Islet precursor cell (in vitro differentiated cells): ENCODE measurements around the gene RALGAPA2.

ENCODE experiments used
- DNase-seq: peaks from one replicate; pipeline ENCODE4 v3.0.0-alpha.2; 2018

Gene RALGAPA2

DNA sequence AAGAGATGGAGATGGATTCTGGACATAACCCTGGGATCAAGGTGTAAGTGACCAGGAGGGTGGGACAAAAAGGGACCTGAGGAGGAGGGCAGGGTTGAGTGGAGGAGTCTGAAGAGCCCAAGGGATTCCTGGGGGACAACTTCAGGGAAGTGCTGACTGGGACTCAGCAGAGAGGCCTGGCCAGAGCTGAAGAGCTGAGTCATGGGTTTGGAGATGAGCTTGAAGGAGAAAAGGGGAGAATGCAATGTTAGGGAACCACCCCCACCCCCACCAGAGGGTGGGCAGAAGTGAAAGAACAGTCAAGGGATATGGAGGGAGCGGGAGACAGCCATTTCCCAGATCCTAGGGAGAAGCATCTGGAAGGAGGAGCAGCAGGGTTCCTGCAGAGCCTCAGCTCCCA, 289.3 kb downstream of the RALGAPA2 start:
- DNase-seq = no peak

DNA sequence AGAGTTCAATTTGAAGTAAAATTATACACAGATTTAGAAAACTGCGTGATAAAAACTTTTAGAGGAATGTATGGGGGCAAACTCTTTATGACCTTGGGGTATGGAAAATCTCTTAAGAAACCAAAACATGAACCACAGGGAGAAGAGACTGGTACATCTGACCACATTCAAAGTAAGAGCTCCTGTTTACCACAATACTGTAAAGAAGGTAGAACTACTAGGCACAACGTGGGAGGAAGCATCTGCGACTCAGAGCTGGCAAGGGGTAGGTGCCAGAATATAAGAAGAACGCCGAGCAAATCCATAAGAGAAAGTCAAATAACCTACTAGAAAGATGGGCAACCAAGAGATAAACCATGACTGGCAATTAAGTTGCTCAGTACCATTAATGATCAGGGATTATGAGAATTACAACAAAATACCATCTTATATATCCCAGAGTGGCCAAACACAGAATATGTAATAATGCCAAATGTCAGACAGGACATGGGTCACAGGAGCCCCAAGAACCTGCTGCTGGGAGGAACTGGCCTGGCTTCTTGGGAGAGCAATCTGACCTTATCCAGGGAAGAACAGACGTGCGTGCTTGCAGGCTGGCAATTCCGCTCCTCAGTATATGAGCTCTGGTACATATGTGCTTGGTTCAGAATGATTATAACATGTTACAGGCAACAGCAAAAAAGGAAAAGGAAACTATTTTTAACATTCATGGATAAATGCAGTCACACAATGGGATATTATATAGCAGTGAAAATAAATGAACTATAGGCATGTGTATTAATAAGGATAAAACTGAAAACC, 294.4 kb downstream of the RALGAPA2 start:
- no peak for DNase-seq

DNA sequence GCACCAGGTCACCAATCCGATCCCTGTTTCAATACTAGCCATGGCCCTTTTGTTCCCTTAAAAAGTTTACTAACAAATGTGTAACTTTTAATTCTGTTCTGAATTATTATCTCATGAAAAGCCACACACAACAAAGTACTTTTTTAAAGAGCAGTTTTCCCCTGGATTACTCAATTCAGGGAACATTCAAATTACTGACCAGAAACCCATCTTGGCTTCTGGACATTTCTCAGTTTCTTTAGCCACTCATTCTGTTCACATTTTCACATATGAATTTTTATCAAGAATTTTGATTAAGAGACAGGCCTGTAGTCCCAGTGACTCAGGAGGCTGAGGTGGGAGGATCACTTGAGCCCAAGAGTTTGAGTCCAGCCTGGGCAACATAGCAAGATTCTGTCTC, 297.1 kb downstream of the RALGAPA2 start:
- DNase-seq = no peak

DNA sequence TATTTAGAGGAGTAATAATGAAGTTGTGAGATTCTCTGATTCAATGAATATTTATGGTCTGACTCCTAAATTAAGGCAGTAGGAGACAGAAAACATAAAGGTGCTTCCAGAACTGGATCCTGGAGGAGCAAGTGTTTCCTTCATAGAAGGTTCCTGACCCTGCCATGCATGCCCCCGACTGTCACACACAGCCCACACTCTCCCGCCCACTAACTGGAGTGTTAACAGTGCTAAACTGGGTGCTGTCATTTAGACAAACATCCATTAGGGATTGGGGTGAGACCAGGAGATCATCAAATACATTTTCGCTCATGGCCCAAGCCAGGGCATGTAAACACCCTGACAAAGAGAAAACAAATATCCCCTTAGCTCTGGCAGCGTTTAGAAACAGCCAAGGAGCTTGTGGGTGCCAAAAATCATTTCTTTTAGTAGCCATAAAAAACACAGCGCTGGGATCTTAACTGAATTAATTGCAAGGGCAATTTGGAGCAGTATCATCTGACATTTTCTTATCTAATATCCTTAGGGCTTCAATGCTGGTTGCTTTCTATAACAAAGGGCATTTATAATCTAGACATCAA, 297.7 kb downstream of the RALGAPA2 start:
- DNase-seq = no peak

DNA sequence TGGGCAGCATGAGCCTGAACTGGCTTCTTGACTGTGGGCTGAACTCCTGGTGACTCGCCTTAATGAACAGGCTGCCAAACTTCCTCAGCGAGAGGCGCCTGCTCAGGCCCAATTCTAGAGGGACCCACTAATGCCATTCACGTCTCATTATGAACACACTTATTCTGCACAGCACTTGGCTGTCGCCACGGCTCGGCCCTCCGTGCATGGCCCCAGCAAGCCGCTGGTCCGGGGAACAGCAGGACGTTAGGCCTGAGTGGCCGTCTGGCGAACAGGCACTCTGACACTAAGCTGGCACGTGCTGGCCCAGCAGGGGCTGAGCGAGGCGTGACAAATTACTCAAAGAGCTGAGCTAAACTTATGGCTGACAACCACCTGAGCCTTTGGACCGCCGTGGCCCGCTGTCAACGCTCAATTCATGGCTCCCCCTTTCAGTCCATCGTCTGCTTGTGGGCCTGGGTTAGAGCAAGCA, 298.6 kb downstream of the RALGAPA2 start:
- DNase-seq = no peak

DNA sequence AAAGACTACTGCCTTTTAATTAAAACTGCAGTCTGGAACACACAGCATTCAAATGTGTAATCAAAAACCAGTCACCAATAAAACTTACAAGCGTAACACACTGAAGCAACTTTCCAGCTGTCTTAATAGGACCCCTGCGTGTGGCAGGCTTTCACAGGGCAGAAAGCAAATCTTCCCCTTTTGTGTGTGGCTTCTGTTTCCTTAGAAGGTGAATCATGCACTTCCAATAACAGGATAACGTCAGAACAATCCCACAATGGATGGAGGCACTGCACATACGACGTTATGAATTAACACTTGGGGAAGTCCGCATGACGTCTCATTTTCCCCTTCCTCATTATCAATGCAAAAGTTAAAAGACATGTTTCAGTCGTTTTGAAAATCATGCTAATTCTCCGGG, 299.7 kb downstream of the RALGAPA2 start:
- no peak for DNase-seq

DNA sequence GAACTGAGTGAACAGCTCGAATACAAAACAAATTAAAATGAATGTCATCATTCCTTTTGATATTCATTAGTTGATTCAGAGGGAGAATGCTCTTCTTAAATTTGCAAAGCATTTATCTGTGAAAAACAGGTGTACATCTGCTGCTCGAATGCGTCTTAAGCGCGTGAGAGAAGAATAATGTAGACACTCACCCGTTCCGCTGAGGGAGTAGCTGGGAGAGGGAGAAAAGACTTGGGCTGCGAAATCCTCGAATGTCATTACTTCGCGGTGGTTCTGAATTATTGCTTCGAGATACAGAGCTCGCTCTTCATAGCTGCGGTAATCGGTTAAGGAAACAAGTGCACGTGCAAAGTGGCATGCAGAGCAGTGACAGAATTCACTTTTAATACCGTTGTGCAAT, 300.6 kb downstream of the RALGAPA2 start:
- no peak for DNase-seq

DNA sequence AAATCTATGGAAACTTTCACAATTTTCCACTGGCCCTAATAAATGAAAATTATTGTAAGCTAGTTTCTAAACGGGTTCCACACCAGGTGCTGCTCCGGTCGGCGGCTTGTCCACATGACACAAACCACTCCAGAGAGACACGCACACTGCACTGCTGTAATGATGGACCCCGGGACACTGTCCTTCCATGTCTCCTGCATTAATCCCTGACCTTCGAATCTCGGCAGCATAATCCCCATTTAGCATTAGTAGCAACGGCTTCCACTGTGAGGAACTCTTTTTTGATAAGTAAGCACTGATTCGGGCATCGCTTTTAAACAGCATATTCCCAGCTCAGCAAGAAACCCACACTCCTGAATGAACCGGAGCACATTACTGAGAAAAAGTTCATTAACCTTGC, 301.0 kb downstream of the RALGAPA2 start:
- DNase-seq = no peak

DNA sequence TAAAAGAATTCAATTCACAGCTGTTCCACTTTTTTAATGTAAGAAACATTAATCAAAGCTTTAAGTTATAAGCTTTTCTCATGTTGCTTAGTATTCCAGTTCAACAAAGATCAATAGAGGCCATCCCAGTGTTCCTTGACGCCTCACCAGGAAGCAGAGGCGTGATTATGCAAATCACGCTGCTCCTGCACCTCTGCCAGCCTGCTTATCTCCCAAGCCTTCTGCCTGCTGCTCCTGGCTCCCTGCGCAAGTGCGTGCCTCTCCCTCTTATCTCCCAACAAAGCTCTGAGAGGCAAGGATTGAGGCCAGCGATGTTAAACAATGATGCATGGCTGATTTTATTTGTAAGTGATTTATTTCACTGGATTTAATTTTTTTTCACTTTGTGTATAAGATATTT, 301.8 kb downstream of the RALGAPA2 start:
- DNase-seq = peak; percentile 66

DNA sequence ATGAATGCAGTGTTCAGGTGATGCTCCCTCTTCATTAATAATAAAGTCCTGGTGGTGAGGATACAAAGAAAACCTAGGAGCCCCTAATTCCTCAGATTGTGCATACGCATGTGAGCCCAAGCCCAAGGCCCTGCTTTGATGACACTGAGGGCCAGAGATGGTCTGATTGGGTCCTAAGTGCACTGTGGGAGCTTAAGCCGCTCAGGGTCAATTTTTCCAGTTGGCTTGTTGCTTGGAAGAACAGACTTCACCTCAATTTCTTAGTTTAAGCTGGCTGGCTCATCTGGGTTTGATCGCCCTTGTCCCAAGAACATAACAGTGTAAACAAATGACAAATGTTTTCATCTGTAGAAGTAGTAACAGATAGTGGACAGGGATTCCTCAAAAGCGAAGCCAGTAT, 303.1 kb downstream of the RALGAPA2 start:
- DNase-seq = no peak

DNA sequence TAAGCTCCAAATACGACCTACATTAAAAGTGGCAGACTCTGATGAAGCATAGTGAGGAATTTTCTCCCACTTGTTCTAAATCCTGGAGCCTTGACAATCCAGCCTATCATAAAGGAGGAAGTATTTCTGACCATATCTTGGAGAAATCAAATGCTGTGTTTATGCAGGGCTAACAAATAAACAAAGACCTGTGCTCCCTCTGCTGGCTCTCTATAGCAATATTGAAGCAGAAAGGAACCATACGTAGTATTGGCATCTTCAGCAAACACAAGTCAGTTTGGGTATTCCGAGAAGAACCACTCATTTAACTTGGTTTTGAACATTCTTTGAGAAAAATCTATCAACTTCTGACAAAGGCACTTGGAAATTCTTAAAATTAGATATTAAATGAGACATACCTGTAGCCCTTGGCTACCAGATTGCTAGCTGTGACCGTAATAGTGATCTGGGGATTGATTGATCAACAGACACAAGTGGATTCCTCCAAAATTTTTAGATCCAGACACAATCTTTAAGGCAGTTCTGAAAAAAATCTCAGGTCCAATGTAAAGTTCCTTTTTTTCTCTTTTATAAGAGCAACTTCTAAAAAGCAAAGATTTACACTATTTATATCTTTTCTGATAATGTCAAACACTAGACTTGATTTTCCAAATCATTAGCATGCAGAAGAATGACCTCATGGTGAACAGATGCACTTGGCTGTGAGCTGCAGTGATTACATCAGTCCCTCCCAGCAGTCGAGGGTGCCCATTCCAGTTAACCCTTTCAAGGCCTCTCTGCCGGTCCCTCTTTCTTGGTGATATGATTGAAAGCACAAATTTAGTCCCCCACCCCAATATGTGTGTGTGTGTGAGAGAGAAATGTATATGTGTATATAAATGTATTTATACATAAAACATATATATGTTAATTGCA, 304.3 kb downstream of the RALGAPA2 start:
- DNase-seq = no peak

DNA sequence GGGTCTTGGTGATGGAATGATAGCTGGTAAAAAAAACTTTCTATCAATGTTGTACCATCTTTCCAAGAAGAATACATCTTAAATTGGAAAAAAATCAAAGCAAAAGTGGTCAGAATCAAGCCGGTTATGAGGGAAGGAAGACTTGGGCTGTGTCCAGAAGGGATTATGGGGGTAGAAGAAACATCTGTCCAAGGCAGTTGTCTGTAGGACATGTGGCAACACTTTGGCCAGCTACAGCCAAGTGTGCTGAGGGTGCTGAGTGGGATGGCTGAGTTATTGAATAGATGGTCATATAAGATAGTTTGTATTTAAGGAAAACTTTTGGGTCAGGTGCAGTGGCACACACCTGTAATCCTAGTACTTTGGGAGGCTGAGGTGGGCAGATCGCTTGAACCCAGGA, 306.1 kb downstream of the RALGAPA2 start:
- no peak for DNase-seq

DNA sequence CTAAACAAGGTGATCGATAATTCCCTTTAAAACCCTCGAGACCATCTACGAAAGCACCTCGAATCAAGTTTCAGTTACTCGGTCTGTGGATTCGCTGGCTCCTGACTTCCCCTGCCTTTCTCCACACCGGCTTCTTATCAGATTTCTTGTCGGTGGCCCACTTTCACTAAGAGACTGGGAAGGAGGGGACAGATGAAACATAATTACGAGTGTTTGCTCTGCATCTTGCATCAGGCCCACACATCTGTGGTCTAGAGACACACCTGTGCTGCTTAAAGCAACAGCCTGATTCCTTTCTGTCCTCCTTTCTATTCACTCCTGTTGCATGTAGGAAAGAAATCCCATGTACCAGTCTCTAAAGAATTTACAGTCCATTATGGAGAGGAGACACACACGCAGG, 306.8 kb downstream of the RALGAPA2 start:
- DNase-seq = no peak

DNA sequence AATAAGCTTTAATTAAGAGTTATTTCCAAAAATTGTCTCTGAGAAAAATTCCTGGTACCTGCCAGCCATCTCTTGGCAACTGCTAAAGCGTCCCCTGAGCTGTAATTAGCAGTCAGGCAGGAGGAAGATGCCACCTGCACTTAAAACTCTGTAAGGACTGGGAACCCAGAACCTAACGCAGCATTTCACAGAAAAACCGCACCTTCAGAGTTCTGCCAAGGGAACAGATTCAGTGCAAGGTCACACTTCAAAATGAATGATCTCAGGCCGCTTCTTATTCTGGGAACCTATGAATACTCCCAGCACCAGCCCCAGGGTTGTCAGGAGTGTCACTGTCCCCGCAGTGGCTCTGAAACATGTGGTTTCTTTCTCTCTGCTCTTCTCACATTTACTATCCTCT, 307.8 kb downstream of the RALGAPA2 start:
- no peak for DNase-seq

DNA sequence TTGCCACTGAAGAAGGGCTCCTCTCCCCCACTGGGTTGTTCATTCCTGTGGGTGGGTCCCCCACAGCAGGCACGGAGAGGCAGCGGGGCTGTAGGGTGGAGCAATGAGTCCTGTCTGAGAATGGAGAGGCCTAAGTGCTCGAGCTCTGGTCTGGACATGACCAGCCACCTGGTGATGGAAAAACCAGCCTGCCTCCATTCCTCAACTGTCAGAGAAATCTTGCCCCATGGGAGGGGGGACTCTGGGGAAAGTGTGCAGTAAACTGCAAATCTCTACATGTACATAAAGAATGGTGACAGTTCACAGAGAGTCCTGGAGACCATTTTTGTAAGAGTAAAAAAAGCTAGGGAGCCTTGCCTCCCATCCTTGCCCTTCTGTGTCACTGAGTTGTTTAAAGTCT, 310.5 kb downstream of the RALGAPA2 start:
- DNase-seq = no peak

DNA sequence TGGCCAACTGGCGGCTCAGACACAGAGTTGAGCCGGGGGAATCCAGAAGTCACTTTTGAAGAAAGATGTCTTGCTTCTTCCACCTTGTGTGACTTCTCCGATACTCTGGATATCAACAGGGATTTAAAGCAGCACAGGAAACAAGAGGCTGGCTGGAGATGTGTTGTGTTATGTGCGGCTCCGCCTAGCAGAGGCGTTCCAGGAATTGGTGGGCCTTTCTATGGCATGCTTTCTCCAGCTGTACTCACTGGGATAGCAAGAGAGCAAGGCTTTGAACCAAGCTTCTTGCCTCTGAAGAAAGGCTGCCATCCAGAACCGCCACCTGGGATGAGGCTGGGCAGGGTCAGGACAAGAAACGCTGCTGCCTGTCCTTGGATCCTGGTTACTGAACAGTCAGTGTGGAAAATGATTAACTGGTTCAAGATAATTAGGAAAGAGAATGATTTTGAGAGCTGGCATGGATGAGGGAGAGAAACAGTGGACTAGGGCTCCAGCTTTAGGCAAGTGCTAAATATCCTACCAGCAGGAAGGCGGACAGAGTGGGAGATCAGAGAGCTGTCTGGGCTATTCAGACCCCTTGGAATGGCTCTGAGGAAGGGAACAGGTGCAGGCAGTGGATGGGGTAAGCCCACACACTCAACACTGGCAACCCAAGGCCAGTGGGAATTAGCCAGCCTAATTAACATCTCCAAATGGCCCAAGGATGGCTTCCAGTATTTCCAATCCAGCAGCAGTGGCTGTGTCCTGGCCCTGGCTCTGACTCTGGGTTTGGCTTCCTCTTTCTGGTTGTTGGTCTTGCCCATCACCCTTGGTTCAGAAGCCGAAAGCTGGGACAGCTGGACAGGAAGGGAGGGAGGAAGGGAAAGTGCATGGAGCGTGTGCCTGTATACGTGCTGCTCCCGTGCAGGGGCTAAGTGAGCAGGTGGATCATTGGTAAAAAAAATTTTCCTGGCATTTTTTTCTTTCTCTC, 312.6 kb downstream of the RALGAPA2 start:
- DNase-seq = no peak

DNA sequence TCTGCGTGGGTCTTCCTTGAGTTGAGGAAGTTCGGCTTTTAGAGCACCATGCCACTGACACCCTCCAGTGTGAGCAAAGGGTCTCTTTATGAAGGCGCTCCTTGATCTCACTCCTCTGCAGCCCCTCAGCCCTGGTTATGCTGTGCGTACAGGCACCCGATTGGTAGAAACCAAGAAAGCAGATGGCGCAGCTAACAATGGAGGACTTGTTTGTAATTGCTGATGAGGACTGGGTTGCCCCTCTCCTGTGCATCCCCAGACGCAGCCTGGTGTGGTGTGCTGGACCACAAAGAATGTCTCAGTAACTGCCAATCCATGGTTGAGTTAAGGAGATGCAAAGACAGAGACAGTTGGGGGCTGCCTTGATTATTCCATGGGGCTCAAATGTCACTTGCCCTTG, 314.3 kb downstream of the RALGAPA2 start:
- no peak for DNase-seq

DNA sequence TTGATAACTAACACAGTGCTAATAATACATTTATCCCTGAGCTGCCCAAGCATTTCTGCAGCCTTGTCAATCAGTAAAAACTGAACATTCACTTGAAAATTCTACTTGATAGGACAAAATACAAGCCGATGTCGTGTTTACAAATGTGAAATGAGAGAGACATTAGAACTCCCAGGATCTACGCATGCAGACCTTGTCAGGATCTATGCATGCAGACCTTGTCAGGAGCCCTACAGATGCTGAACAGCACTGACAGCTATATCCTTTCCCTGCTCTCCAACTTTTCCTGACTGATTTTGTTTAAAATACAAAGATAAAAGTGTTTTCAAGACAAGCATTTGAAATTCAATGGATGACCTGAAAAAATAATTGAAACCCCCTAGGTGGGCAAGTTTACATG, 315.6 kb downstream of the RALGAPA2 start:
- no peak for DNase-seq

DNA sequence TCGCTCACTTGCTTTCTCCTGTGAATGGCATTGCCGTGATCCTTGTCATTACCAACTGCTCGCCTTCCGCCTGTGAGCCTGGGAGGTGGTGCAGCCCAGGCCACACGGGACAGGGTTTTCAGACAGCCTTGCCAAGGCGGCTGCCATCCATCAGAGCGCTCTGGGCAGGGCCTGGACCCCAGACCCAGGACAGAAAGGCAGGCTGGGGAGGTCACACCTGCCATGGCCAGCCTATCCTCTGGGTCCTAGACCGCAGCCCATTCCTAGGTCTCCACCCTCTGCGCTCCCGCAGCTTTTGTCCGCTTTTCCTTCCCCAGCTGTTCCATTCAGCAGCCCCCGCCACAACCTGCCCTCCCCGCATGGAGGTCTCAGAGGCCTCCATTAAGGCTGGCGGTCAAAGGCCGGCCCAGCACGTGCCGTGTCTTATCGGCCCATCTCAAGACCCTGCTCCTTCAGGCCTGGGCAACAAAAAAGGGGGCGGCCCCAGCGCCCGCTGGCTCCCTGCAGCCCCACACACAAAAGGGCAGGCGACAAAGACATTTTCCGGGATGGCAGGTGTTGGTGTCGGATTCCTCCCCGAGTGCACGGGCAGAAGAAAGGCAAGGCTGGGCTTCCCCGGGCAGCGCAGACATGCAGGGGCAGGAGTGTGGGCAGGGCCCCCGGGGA, 316.4 kb downstream of the RALGAPA2 start:
- no peak for DNase-seq

DNA sequence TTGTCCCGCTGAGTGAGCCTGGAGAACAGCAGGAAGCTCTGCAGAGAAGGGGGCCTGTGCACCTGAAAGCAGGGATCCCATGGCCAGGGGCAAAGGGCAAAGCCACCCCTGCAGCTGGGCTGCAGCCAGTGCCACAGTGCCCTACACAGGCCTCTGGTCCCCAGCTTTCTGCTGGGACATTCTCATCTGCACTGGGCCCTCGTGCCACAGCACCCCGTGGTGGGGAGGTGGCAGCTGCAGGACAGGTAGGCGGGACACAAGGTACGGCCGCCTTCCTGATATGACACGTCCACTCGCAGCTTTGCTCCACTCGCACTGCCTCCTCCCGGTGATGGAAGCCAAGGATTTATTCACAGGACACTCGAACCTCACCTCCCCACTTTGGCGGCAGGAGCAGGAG, 317.4 kb downstream of the RALGAPA2 start:
- no peak for DNase-seq

DNA sequence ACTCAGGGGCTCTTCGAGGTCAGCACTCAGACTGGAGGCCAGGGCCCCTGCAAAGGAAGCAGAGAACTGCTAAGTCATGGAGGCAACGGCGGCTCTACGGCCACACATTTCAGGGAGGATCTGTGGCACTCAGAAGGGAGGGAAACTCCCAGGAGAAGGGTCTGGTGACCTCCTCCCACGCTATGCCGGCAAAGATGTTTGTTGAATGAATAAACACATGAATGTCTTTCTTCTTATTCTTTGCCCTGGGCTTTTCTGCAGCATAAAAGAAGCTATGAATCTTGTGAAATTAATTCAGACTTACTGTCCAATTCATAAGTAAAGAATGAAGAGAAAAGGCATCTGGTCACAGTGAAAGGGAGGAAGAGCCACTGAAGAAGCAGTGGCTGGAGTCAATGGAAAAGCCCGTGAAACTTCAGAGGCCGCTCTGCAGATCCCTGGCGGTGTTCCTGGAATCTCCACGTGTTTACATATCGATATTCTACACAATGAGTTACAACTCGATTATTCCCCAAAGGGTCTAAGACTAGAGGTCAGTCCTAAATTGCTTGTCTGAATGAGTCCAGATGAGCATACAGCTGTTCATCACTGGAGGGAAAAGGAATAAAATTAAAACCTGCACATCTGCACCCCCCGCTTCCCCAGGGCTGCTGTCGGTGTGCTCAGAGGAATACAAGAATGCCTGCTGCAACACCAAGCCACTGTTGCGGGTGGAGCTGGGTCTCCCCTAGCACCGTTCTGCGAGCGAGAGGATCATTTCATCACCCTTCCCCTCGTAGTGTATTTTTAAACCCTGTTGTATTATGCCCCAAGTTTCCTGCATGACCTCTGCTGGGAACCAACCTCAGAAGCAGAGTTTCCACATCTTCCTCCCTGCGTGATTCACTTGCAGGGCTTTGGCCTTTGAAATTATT, 319.0 kb downstream of the RALGAPA2 start:
- no peak for DNase-seq
